Measurements from ENCODE around the gene FIGN. TPM values are rescaled to one million over a fixed set of nuclear protein-coding genes. Genes with fewer than 3 reads are reported as not detected.

The FIGN gene
- total and polyA plus RNA-seq, 2 of the 13 experiments (the other 11 are each of a cell fraction or from before 2014, with no cell fraction given): 6.6 to 6.7 TPM

GRCh38 chr2:163652751-163653150 lies 83.1 kb downstream of the FIGN start:
- H3K4me1 ChIP-seq (ENCODE audit: insufficient read depth, low read length): no peaks in the 10 kb centered on the region
- H2AFZ ChIP-seq (ENCODE audit: low read length): no peak overlapping the region
- POLR2A ChIA-PET: no interaction called here
- DNase-seq (ENCODE audit: low spot score) (no peak), FAIRE-seq (no peak), ATAC-seq (no peak)
- H3K27me3 ChIP-seq (ENCODE audit: control insufficient read depth in 1 of 2, insufficient read depth in 2 of 2, low read length in 2 of 2): no peaks in the 10 kb centered on the region
- H4K20me1 ChIP-seq (ENCODE audit: insufficient read depth, low read length): no peaks in the 10 kb centered on the region
- 94% methylated on average over 2 of the region's 2 CpGs for WGBS (ENCODE audit: low lambda C conversion rate)
- no peak overlapping the region for H3K27ac ChIP-seq (ENCODE audit: extremely low read length, insufficient read depth, low read length)
- no peaks in the 10 kb centered on the region for H3K9me3 ChIP-seq (ENCODE audit: low read length)
- no peak overlapping the region for H3K4me2 ChIP-seq (ENCODE audit: low read depth, low read length)
- H3K36me3 ChIP-seq (replicated peaks in 1 of 2; ENCODE audit: control insufficient read depth in 1 of 2, insufficient read depth in 2 of 2, low read length in 2 of 2): no peaks in the 10 kb centered on the region
- no peak overlapping the region for H3K4me3 ChIP-seq (replicated peaks in 1 of 3; ENCODE audit: insufficient read depth in 1 of 3, low read depth in 2 of 3, low read length in 3 of 3)
- no peak overlapping the region for H3K9ac ChIP-seq (ENCODE audit: insufficient read depth, low read depth, low read length)
- TF ChIP-seq CEBPB (IDR thresholded peaks at IDR 0.05; ENCODE audit: borderline replicate concordance, low read depth, low read length): no peak
- TF ChIP-seq ZNF816 (CRISPR knock-in tag; IDR thresholded peaks at IDR 0.05; ENCODE audit: borderline replicate concordance): no peak
- TF ChIP-seq, protein P1, sequence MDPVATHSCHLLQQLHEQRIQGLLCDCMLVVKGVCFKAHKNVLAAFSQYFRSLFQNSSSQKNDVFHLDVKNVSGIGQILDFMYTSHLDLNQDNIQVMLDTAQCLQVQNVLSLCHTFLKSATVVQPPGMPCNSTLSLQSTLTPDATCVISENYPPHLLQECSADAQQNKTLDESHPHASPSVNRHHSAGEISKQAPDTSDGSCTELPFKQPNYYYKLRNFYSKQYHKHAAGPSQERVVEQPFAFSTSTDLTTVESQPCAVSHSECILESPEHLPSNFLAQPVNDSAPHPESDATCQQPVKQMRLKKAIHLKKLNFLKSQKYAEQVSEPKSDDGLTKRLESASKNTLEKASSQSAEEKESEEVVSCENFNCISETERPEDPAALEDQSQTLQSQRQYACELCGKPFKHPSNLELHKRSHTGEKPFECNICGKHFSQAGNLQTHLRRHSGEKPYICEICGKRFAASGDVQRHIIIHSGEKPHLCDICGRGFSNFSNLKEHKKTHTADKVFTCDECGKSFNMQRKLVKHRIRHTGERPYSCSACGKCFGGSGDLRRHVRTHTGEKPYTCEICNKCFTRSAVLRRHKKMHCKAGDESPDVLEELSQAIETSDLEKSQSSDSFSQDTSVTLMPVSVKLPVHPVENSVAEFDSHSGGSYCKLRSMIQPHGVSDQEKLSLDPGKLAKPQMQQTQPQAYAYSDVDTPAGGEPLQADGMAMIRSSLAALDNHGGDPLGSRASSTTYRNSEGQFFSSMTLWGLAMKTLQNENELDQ (CRISPR knock-in tag; IDR thresholded peaks at IDR 0.05; ENCODE audit: borderline replicate concordance): no peak
- TF ChIP-seq ZNF672 (CRISPR knock-in tag; IDR thresholded peaks at IDR 0.05): no peak
- no peak for TF ChIP-seq FOXJ3 (CRISPR knock-in tag; IDR thresholded peaks at IDR 0.05; ENCODE audit: borderline replicate concordance)
- TF ChIP-seq SAP130 (CRISPR knock-in tag; IDR thresholded peaks at IDR 0.05; ENCODE audit: low read depth): no peak
- H3K79me2 ChIP-seq (ENCODE audit: insufficient read depth, low read length): no peaks in the 10 kb centered on the region
- in situ Hi-C loops (cut with HindIII; ENCODE audit: extremely low pct_ligation_motif_present, low pct_unique_long_range_greater_than_20kb) (no loop called here), intact Hi-C loops (cut with micrococcal nuclease; ENCODE audit: unreplicated experiment) (no loop called here)
- no TSS peak for BruUV-seq (replicated peaks)
- CTCF ChIA-PET (ENCODE audit: low intra/inter-chr PET ratio, low total read pairs): no interaction called here

GRCh38 chr2:163649080-163649479 lies 86.7 kb downstream of the FIGN start:
- ChIA-PET CTCF (ENCODE audit: low intra/inter-chr PET ratio, low total read pairs) (no interaction called here), POLR2A (no interaction called here)
- DNase-seq (ENCODE audit: low spot score) (no peak), FAIRE-seq (no peak), ATAC-seq (no peak)
- Histone ChIP-seq H3K27me3 (ENCODE audit: control insufficient read depth in 1 of 2, insufficient read depth in 2 of 2, low read length in 2 of 2) (no peaks in the 10 kb centered on the region), H4K20me1 (ENCODE audit: insufficient read depth, low read length) (no peaks in the 10 kb centered on the region), H3K9me3 (ENCODE audit: low read length) (no peaks in the 10 kb centered on the region), H3K9ac (ENCODE audit: insufficient read depth, low read depth, low read length) (no peak overlapping the region), H3K4me1 (ENCODE audit: insufficient read depth, low read length) (no peaks in the 10 kb centered on the region), H3K4me3 (replicated peaks in 1 of 3; ENCODE audit: insufficient read depth in 1 of 3, low read depth in 2 of 3, low read length in 3 of 3) (no peak overlapping the region), H3K36me3 (replicated peaks in 1 of 2; ENCODE audit: control insufficient read depth in 1 of 2, insufficient read depth in 2 of 2, low read length in 2 of 2) (no peaks in the 10 kb centered on the region), H2AFZ (ENCODE audit: low read length) (no peak overlapping the region), H3K27ac (ENCODE audit: extremely low read length, insufficient read depth, low read length) (no peak overlapping the region), H3K4me2 (ENCODE audit: low read depth, low read length) (no peak overlapping the region), H3K79me2 (ENCODE audit: insufficient read depth, low read length) (no peaks in the 10 kb centered on the region)
- no TSS peak for BruUV-seq (replicated peaks)
- in situ Hi-C loops (cut with HindIII; ENCODE audit: extremely low pct_ligation_motif_present, low pct_unique_long_range_greater_than_20kb) (no loop called here), intact Hi-C loops (cut with micrococcal nuclease; ENCODE audit: unreplicated experiment) (no loop called here)
- 95% methylated on average over 1 of the region's 1 CpG for WGBS (ENCODE audit: low lambda C conversion rate)
- TF ChIP-seq, protein P2, sequence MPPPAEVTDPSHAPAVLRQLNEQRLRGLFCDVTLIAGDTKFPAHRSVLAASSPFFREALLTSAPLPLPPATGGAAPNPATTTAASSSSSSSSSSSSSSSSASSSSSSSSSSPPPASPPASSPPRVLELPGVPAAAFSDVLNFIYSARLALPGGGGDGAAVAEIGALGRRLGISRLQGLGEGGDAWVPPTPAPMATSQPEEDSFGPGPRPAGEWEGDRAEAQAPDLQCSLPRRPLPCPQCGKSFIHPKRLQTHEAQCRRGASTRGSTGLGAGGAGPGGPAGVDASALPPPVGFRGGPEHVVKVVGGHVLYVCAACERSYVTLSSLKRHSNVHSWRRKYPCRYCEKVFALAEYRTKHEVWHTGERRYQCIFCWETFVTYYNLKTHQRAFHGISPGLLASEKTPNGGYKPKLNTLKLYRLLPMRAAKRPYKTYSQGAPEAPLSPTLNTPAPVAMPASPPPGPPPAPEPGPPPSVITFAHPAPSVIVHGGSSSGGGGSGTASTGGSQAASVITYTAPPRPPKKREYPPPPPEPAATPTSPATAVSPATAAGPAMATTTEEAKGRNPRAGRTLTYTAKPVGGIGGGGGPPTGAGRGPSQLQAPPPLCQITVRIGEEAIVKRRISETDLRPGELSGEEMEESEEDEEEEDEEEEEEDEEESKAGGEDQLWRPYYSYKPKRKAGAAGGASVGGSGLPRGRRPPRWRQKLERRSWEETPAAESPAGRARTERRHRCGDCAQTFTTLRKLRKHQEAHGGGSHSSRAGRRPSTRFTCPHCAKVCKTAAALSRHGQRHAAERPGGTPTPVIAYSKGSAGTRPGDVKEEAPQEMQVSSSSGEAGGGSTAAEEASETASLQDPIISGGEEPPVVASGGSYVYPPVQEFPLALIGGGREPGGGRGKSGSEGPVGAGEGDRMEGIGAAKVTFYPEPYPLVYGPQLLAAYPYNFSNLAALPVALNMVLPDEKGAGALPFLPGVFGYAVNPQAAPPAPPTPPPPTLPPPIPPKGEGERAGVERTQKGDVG (CRISPR knock-in tag; IDR thresholded peaks at IDR 0.05; ENCODE audit: borderline replicate concordance): no peak
- TF ChIP-seq ZNF230 (CRISPR knock-in tag; IDR thresholded peaks at IDR 0.05) (no peak), HNF4A (CRISPR knock-in tag; IDR thresholded peaks at IDR 0.05) (no peak), KDM5A (IDR thresholded peaks at IDR 0.05; ENCODE audit: borderline replicate concordance, low read length) (no peak), ZNF260 (CRISPR knock-in tag; IDR thresholded peaks at IDR 0.05; ENCODE audit: borderline replicate concordance, low read depth) (no peak), SIN3B (IDR thresholded peaks at IDR 0.05; ENCODE audit: low read length) (no peak)
- TF ChIP-seq, protein P3, sequence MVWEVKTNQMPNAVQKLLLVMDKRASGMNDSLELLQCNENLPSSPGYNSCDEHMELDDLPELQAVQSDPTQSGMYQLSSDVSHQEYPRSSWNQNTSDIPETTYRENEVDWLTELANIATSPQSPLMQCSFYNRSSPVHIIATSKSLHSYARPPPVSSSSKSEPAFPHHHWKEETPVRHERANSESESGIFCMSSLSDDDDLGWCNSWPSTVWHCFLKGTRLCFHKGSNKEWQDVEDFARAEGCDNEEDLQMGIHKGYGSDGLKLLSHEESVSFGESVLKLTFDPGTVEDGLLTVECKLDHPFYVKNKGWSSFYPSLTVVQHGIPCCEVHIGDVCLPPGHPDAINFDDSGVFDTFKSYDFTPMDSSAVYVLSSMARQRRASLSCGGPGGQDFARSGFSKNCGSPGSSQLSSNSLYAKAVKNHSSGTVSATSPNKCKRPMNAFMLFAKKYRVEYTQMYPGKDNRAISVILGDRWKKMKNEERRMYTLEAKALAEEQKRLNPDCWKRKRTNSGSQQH (CRISPR knock-in tag; IDR thresholded peaks at IDR 0.05; ENCODE audit: low read depth): no peak

All from HepG2 (cell line).